ENCODE results near the gene LSR. TPM values are rescaled to one million over a fixed set of nuclear protein-coding genes. Genes with fewer than 3 reads are reported as not detected.
"Not testable (repeated sequence)": the region's sequence is repeated elsewhere in the genome, so short reads cannot be mapped to it uniquely, and the experiment has no call there.

The LSR gene
- total RNA-seq, 1 donor from 2014 or later = 0.43 TPM

GRCh38 chr19:35216833-35217648, 31.8 kb upstream of the LSR start:
- DNase-seq (ENCODE audit: low read depth) = no peak

GRCh38 chr19:35217649-35217990, 31.2 kb upstream of the LSR start:
- DNase-seq (ENCODE audit: low read depth) = no peak

- no peak for DNase-seq (ENCODE audit: low read depth)
Measured at GRCh38 chr19:35219008-35219407, 29.8 kb upstream of the LSR start.

- DNase-seq (ENCODE audit: low read depth) = no peak
Measured at GRCh38 chr19:35220315-35220921, 28.4 kb upstream of the LSR start.

GRCh38 chr19:35220973-35221590, 27.7 kb upstream of the LSR start:
- DNase-seq (ENCODE audit: low read depth) = not testable (repeated sequence)

GRCh38 chr19:35222373-35223015, 26.3 kb upstream of the LSR start:
- no peak for DNase-seq (ENCODE audit: low read depth)

- DNase-seq (ENCODE audit: low read depth) = no peak
Measured at GRCh38 chr19:35223084-35223790, 25.6 kb upstream of the LSR start.

- no peak for DNase-seq (ENCODE audit: low read depth)
Measured at GRCh38 chr19:35223862-35224505, 24.8 kb upstream of the LSR start.

- no peak for DNase-seq (ENCODE audit: low read depth)
Measured at GRCh38 chr19:35224681-35225571, 23.9 kb upstream of the LSR start.

GRCh38 chr19:35225951-35226350, 22.9 kb upstream of the LSR start:
- no peak for DNase-seq (ENCODE audit: low read depth)

- no peak for DNase-seq (ENCODE audit: low read depth)
Measured at GRCh38 chr19:35226748-35227147, 22.1 kb upstream of the LSR start.

GRCh38 chr19:35228177-35228930, 20.4 kb upstream of the LSR start, which contains the start of gene FAM187B:
TSS of gene FAM187B (minus strand) at chr19:35228739. CDS start at chr19:35228680, 59 bp downstream.
- no peak for DNase-seq (ENCODE audit: low read depth)

GRCh38 chr19:35229601-35230000, 19.2 kb upstream of the LSR start:
- no peak for DNase-seq (ENCODE audit: low read depth)

GRCh38 chr19:35231956-35232645, 16.7 kb upstream of the LSR start:
- DNase-seq (ENCODE audit: low read depth) = no peak

GRCh38 chr19:35232912-35233311, 15.9 kb upstream of the LSR start:
- DNase-seq (ENCODE audit: low read depth) = no peak

GRCh38 chr19:35236638-35237400, 12.0 kb upstream of the LSR start:
- DNase-seq (ENCODE audit: low read depth) = no peak

GRCh38 chr19:35239597-35239996, 9.2 kb upstream of the LSR start:
- not testable (repeated sequence) for DNase-seq (ENCODE audit: low read depth)

- no peak for DNase-seq (ENCODE audit: low read depth)
Measured at GRCh38 chr19:35240327-35240726, 8.5 kb upstream of the LSR start.

Data from myocyte (in vitro differentiated cells).